Nephron progenitor cell (in vitro differentiated cells): ENCODE results near the gene USP22.
A peak's percentile ranks its signal among the peaks of the same experiment; 100 is the strongest.

ENCODE experiments used
- DNase-seq: peaks from one replicate; pipeline ENCODE4 v3.0.0; 2021
- H3K27ac Mint-ChIP-seq: 2 replicates; pipeline ENCODE4 v1.8.0; 2021; ENCODE audit warnings: mild to moderate bottlenecking, moderate library complexity, mixed read lengths
- H3K27me3 Mint-ChIP-seq: 2 replicates; pipeline ENCODE4 v1.8.0; 2021; ENCODE audit warnings: mild to moderate bottlenecking, low read depth, mixed read lengths; ENCODE audit not compliant: poor library complexity
- H3K36me3 Mint-ChIP-seq: 2 replicates; pipeline ENCODE4 v1.8.0; 2021; ENCODE audit warnings: low read depth, mixed read lengths
- H3K4me1 Mint-ChIP-seq: 2 replicates; pipeline ENCODE4 v1.8.0; 2021; ENCODE audit warnings: mixed read lengths
- H3K4me3 Mint-ChIP-seq: 2 replicates; pipeline ENCODE4 v1.8.0; 2021; ENCODE audit warnings: mild to moderate bottlenecking, moderate library complexity, mixed read lengths
- H3K9me3 Mint-ChIP-seq: 2 replicates; pipeline ENCODE4 v1.8.0; 2021; ENCODE audit warnings: mild to moderate bottlenecking, moderate library complexity, mixed read lengths
- TF ChIP-seq, protein P1 (sequence below): fragments of 200-600 bp; sonication (generic); IDR thresholded peaks from 2 replicates; pipeline ENCODE4 v1.5.0; 2021; ENCODE audit warnings: antibody characterized with exemption

The USP22 gene

DNA sequence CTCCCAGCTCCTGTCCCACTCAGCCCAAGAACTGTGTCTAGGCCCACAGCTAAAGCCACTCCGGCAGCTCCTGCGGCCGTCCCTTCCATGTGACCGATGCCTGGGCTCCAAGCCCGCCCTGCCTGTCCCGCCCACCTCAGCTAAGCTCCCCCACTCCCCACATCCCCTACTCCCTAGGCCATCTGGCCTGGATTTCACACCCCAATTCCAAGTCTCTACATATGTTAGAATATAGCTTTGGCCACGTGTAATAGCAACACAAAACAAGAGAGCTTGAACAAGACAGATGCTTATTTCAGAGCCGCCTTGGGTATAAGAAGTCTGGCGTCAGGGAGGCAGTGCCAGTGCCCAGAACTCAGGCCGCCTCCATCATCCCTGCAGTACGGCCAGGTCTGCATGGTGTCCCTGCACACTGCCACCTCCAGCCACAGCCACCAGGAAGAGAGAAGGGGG lies 30.0 kb upstream of the USP22 start:
- Mint-ChIP-seq H3K4me1 (peaks cover 14% of the 10 kb centered on the region), H3K36me3 (no peaks in the 10 kb centered on the region), H3K4me3 (no peak overlapping the region), H3K9me3 (no peaks in the 10 kb centered on the region), H3K27me3 (peaks cover 7% of the 10 kb centered on the region), H3K27ac (no peak overlapping the region)
- DNase-seq: no peak
- TF ChIP-seq, protein P1, sequence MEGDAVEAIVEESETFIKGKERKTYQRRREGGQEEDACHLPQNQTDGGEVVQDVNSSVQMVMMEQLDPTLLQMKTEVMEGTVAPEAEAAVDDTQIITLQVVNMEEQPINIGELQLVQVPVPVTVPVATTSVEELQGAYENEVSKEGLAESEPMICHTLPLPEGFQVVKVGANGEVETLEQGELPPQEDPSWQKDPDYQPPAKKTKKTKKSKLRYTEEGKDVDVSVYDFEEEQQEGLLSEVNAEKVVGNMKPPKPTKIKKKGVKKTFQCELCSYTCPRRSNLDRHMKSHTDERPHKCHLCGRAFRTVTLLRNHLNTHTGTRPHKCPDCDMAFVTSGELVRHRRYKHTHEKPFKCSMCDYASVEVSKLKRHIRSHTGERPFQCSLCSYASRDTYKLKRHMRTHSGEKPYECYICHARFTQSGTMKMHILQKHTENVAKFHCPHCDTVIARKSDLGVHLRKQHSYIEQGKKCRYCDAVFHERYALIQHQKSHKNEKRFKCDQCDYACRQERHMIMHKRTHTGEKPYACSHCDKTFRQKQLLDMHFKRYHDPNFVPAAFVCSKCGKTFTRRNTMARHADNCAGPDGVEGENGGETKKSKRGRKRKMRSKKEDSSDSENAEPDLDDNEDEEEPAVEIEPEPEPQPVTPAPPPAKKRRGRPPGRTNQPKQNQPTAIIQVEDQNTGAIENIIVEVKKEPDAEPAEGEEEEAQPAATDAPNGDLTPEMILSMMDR: no peak

DNA sequence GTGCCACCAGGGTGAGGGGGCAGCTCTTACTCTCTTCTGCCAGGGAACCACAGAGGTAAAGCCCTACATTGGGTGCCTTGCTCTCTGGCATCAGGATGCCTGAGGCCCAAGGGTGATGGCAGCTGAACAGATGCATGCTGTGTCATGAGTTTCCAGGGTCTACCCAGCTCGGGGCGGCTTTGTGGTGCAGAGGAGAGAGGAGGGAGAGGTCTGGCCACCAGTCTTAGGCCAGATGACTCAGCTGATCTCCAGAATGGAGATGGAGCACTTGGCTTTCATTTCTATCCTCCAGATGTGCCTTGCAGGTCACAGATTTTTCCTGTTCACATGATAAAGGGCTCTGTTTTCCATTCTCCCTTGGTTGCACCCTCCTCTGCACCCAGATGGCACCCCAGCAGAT lies 23.6 kb upstream of the USP22 start:
- H3K9me3 Mint-ChIP-seq: peaks cover 3% of the 10 kb centered on the region
- DNase-seq: no peak
- no peaks in the 10 kb centered on the region for H3K36me3 Mint-ChIP-seq
- TF ChIP-seq, protein P1: no peak
- peaks cover 7% of the 10 kb centered on the region for H3K27me3 Mint-ChIP-seq
- H3K4me1 Mint-ChIP-seq: peaks cover 20% of the 10 kb centered on the region
- H3K27ac Mint-ChIP-seq: no peak overlapping the region
- H3K4me3 Mint-ChIP-seq: no peak overlapping the region

DNA sequence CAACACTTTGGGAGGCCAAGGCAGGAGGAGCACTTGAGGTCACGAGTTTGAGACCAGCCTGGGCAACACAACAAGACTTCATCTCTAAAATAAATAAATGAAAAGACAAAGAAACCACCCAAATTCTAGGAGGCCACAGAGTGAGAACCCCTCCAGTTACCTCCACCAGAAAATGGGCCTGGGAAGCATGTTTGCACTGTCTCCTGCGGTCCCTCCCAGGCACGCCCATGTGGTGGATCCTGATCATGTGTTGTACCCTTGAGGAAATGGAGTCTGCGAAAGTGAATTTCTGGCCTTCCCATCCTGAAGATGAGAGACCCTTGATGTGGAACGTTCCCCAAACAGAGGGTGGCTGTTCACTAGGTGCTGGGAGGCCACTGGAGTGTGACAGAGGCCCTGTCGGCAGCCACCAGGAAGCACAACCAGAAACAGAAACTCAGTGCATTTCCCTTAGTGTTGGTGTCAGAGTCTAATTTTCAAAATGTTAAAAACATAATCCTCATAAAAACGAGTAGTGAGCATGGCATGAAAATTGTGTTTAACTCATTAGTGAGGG lies 19.2 kb upstream of the USP22 start:
- Mint-ChIP-seq H3K36me3 (no peaks in the 10 kb centered on the region), H3K4me3 (peak overlapping the region; percentile 44), H3K4me1 (peaks cover 12% of the 10 kb centered on the region), H3K9me3 (no peaks in the 10 kb centered on the region), H3K27me3 (no peaks in the 10 kb centered on the region), H3K27ac (no peak overlapping the region)
- TF ChIP-seq, protein P1: no peak
- no peak for DNase-seq

DNA sequence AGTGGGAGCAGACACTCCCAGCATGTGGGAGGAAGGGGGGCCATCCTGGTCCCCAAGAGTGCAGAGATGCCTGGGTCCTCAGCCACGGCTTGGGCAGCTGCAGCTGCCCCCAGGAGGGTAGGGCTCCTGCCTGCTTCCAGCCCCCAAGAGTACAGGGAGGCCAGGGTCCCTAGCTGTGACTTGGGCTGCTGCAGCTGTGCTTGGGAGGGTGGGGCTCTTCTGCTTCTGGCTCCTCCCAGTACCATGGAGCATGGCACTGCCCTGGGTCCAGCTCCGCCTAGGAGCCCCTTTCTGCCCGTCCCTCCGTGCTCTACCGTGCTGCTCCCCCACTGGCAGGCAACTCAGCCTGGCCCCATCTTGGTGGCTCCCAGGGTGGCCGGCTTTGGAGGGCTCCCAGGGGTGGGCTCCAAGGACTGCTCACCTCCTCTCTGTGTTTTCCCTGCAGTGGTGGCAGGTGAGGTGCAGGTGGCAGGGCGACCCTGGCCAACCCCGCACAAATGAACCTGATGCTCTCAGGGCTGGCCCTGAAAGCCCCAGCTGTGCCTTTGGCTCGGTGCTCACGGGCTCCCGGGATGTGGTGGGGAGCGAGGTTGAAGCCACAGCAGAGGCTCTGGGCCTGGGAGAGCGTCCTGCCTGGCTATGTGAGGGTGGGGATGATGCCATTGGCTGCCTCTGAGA lies 18.5 kb upstream of the USP22 start:
- Mint-ChIP-seq H3K9me3 (no peaks in the 10 kb centered on the region), H3K27ac (no peak overlapping the region)

DNA sequence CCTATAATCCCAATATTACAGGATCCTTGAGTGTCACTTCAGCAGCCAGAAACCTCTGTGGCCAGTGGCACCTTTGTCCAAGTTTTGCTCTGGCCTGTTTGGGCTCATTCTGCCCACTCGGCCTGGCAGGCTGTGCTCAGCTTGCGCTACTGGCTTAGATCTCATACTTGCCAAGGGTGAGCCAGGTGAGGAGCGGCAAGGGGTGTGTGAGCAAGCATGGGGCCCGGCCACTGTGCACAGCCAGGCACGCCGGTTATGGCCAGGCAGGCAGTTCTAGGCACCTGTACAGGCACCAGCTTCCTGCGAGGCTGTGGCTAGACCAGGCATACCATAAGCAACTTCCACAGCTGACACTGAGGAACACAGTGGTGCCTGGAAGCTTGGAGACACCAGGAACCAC lies 16.9 kb upstream of the USP22 start:
- Mint-ChIP-seq H3K9me3 (no peaks in the 10 kb centered on the region), H3K4me3 (no peak overlapping the region), H3K36me3 (no peaks in the 10 kb centered on the region), H3K27ac (no peak overlapping the region), H3K4me1 (peaks cover 12% of the 10 kb centered on the region), H3K27me3 (no peaks in the 10 kb centered on the region)
- TF ChIP-seq, protein P1: no peak
- DNase-seq: no peak

More for the DNA sequence above, 18.5 kb upstream of the USP22 start:
- no peaks in the 10 kb centered on the region for H3K36me3 Mint-ChIP-seq
- no peak overlapping the region for H3K4me3 Mint-ChIP-seq
- no peaks in the 10 kb centered on the region for H3K27me3 Mint-ChIP-seq
- TF ChIP-seq, protein P1: no peak
- DNase-seq: no peak
- H3K4me1 Mint-ChIP-seq: peaks cover 12% of the 10 kb centered on the region
